Femur (tissue), 1 donor: Measurements from ENCODE around the gene SPTBN5.

Source experiments
- DNase-seq: peaks from one replicate; pipeline ENCODE4 v3.0.0-alpha.2; 2017

Gene SPTBN5

DNA sequence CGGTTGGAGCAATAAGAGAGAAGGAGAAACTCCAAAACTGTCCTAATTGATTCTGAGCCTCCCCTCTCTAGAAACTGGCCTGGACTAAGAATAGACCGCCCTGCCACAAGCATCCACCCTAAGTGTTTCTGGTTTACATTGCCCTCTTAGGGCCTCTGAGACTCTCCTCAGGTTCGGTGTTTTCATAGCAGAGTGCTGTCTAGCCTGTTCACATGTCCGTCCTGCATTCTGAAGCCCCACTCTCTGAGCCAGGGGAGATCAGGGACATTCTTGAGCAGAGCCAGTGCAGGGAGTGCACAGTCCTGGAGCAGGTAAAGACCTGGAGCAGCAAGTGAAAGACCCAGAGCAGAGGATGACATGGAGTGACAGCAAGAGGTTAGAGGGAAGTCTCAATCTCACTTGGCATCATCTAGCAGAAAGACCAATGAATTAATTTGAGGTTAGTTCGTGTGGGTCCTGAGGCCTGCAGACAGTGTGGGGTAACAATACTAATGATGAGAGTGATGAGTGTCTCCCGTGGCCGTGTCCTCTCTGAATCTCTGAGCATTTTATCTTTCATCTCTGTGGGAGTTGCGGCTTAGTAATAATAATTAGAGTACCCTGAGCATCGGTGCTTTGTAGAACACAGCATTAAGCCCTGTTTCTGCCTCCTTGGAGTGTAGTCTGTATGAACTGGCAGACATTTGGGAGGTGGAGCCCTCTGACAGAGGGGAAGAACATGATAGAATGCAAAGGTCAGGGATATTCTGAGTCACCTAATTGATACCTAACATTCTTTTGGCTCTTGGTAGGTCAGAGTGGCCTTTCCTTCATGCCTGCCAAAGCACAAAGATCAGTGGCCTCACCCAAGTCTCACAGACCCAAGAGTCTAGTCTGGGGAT is 95.0 kb downstream of the SPTBN5 start:
- no peak for DNase-seq
